GM08714 (cell line): Measurements from ENCODE around the gene CEBPA.

ENCODE experiments used
- H3K4me3 ChIP-seq: fragments of 200-500 bp; sonication (Bioruptor generic); 2 replicates; pipeline ENCODE4 v1.5.1; 2014; ENCODE audit warnings: mild to moderate bottlenecking, low read length, inconsistent platforms
- ZNF274 ChIP-seq: IDR thresholded peaks from 2 replicates; pipeline ENCODE4 v1.6.1; 2012; ENCODE audit warnings: mild to moderate bottlenecking, low read depth, low read length

CEBPA gene

GRCh38 chr19:33290082-33290815, 12.1 kb downstream of the CEBPA start:
- no peak for TF ChIP-seq ZNF274
- no peak overlapping the region for H3K4me3 ChIP-seq

- no peak overlapping the region for H3K4me3 ChIP-seq
- no peak for TF ChIP-seq ZNF274
Measured at GRCh38 chr19:33289261-33289660, 13.1 kb downstream of the CEBPA start.

- H3K4me3 ChIP-seq = no peak overlapping the region
- no peak for TF ChIP-seq ZNF274
Measured at GRCh38 chr19:33288666-33289065, 13.7 kb downstream of the CEBPA start.

GRCh38 chr19:33287927-33288326, 14.4 kb downstream of the CEBPA start:
- no peak for TF ChIP-seq ZNF274
- no peak overlapping the region for H3K4me3 ChIP-seq

- TF ChIP-seq ZNF274 = no peak
Measured at GRCh38 chr19:33287438-33287837, 14.9 kb downstream of the CEBPA start.

GRCh38 chr19:33286899-33287298, 15.4 kb downstream of the CEBPA start:
- no peak for TF ChIP-seq ZNF274
- H3K4me3 ChIP-seq = no peak overlapping the region

More at GRCh38 chr19:33287438-33287837, 14.9 kb downstream of the CEBPA start:
- H3K4me3 ChIP-seq = no peak overlapping the region

- TF ChIP-seq ZNF274 = no peak
- no peak overlapping the region for H3K4me3 ChIP-seq
Measured at GRCh38 chr19:33285441-33285927, 16.9 kb downstream of the CEBPA start.

GRCh38 chr19:33284756-33285155, 17.6 kb downstream of the CEBPA start:
- no peak overlapping the region for H3K4me3 ChIP-seq
- no peak for TF ChIP-seq ZNF274

- TF ChIP-seq ZNF274 = no peak
- H3K4me3 ChIP-seq = no peak overlapping the region
Measured at GRCh38 chr19:33284146-33284643, 18.1 kb downstream of the CEBPA start.

- no peak overlapping the region for H3K4me3 ChIP-seq
- TF ChIP-seq ZNF274 = no peak
Measured at GRCh38 chr19:33283589-33283988, 18.7 kb downstream of the CEBPA start.

- H3K4me3 ChIP-seq = no peak overlapping the region
- TF ChIP-seq ZNF274 = no peak
Measured at GRCh38 chr19:33282036-33282671, 20.2 kb downstream of the CEBPA start.

- no peak overlapping the region for H3K4me3 ChIP-seq
- TF ChIP-seq ZNF274 = no peak
Measured at GRCh38 chr19:33281296-33281926, 20.9 kb downstream of the CEBPA start.

GRCh38 chr19:33280351-33280921, 21.9 kb downstream of the CEBPA start:
- no peak for TF ChIP-seq ZNF274
- no peak overlapping the region for H3K4me3 ChIP-seq
